Left ventricle myocardium inferior (tissue), 1 donor: ENCODE measurements around the gene PTPRG. TPM values are rescaled to one million over a fixed set of nuclear protein-coding genes. Genes with fewer than 3 reads are reported as not detected.

Experiments
- DNase-seq: peaks from one replicate; pipeline ENCODE4 v3.0.0-alpha.2; 2020
- H3K27ac ChIP-seq: fragments of 200-600 bp; replicated peaks from 2 replicates; pipeline ENCODE4 v1.8.0; 2021
- H3K27me3 ChIP-seq: fragments of 200-600 bp; 2 replicates; pipeline ENCODE4 v1.8.0; 2021; ENCODE audit warnings: low read depth
- H3K36me3 ChIP-seq: fragments of 200-600 bp; 2 replicates; pipeline ENCODE4 v1.8.0; 2021
- H3K4me1 ChIP-seq: fragments of 200-600 bp; 2 replicates; pipeline ENCODE4 v1.8.0; 2021
- H3K4me3 ChIP-seq: fragments of 200-600 bp; 2 replicates; pipeline ENCODE4 v1.8.0; 2021; ENCODE audit warnings: mild to moderate bottlenecking, moderate library complexity
- H3K9me3 ChIP-seq: fragments of 200-600 bp; replicated peaks from 2 replicates; pipeline ENCODE4 v1.8.0; 2021
- intact Hi-C: fragments of 100-400 bp; cut with micrococcal nuclease; formaldehyde crosslinking; loops from one replicate; pipeline ENCODE4 v1.11.0; 2022
- total RNA-seq: library from RNA; stranded (reverse); fragmentation: NEBNext Ultra II Directional; extraction: Animal tissue kit (Norgen Biotek cat#: 25700); gene quantifications from one replicate; pipeline ENCODE4 v1.2.1, GENCODE V29; 2021
- TF ChIP-seq, protein P1 (sequence below): fragments of 200-600 bp; IDR thresholded peaks from 2 replicates; pipeline ENCODE4 v1.8.0; 2021; ENCODE audit warnings: antibody characterized with exemption, mild to moderate bottlenecking, borderline replicate concordance
- donor health status: DM: no; HTN: yes; CAD: no; lungs with severe emphysema.

PTPRG gene
- total RNA-seq, 1 donor from 2014 or later = 29.6 TPM

DNA sequence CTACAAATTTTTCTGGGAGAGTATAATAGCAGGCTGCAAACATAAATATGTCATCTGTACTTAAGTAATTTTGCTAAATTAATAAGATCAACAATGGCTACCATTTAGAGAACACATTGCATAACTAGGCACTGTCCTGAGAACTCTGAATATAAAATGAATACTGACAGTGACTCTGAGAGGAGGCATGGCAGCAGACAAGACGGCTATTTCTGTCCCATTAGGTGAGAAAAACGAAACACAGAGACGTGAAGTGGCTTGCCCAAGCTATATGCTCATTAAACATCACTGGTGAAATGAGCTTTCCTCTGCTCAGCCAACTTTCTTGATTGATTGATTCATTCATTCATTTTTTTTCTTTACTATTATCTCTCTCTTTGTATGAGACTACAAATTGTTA is 384.3 kb downstream of the PTPRG start:
- Histone ChIP-seq H3K4me1 (peaks cover 54% of the 10 kb centered on the region), H3K27me3 (no peaks in the 10 kb centered on the region), H3K27ac (no peak overlapping the region), H3K36me3 (no peaks in the 10 kb centered on the region), H3K4me3 (no peak overlapping the region), H3K9me3 (peaks cover 5% of the 10 kb centered on the region)
- no peak for DNase-seq
- TF ChIP-seq, protein P1, sequence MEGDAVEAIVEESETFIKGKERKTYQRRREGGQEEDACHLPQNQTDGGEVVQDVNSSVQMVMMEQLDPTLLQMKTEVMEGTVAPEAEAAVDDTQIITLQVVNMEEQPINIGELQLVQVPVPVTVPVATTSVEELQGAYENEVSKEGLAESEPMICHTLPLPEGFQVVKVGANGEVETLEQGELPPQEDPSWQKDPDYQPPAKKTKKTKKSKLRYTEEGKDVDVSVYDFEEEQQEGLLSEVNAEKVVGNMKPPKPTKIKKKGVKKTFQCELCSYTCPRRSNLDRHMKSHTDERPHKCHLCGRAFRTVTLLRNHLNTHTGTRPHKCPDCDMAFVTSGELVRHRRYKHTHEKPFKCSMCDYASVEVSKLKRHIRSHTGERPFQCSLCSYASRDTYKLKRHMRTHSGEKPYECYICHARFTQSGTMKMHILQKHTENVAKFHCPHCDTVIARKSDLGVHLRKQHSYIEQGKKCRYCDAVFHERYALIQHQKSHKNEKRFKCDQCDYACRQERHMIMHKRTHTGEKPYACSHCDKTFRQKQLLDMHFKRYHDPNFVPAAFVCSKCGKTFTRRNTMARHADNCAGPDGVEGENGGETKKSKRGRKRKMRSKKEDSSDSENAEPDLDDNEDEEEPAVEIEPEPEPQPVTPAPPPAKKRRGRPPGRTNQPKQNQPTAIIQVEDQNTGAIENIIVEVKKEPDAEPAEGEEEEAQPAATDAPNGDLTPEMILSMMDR = no peak
- intact Hi-C loops = no loop called here

DNA sequence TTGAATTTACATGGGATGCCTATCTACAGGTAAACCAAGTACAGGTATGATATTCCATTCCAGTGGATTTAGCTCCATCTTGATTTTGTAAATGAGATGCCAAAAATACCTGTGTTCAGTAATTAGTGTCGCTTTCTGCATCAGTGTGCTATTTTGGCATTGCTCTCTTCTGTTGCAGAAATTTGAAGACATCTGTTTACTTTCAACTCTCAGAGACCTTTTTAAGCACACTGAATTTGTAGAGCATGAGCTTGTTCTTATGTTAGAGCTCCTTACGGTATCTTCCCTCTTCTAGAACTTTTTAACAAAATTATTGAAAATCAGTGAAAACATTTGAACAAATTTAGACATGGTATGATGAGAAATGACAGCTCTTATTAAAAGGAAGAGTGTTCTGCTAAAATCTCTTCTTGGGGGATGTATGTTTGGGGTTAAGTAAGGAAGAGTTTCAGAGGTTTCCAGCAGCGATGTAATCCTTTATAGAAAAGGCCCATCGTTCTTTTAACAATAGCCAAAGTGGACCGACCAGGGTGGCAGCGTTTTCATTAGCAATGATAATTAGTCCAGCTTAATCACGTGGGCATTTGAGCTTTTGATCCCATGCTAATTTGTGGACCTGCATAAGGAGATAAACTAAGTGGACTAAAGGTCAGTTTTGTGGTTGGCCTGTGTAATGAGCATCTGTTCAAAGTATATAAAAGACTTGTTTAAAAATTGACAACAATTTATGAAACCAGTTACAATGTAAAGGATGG is 385.4 kb downstream of the PTPRG start:
- Histone ChIP-seq H3K27me3 (no peaks in the 10 kb centered on the region), H3K4me1 (peaks cover 62% of the 10 kb centered on the region), H3K9me3 (peaks cover 5% of the 10 kb centered on the region), H3K4me3 (no peak overlapping the region), H3K36me3 (no peaks in the 10 kb centered on the region), H3K27ac (no peak overlapping the region)
- no peak for DNase-seq
- TF ChIP-seq, protein P1 = no peak
- intact Hi-C loops = no loop called here

- Histone ChIP-seq H3K27ac (no peak overlapping the region), H3K27me3 (no peaks in the 10 kb centered on the region), H3K9me3 (peaks cover 4% of the 10 kb centered on the region), H3K36me3 (no peaks in the 10 kb centered on the region), H3K4me1 (peaks cover 70% of the 10 kb centered on the region), H3K4me3 (no peak overlapping the region)
- TF ChIP-seq, protein P1 = no peak
- no peak for DNase-seq
- intact Hi-C loops = no loop called here
Observed at GRCh38 chr3:61947456-61947855, 386.1 kb downstream of the PTPRG start.

DNA sequence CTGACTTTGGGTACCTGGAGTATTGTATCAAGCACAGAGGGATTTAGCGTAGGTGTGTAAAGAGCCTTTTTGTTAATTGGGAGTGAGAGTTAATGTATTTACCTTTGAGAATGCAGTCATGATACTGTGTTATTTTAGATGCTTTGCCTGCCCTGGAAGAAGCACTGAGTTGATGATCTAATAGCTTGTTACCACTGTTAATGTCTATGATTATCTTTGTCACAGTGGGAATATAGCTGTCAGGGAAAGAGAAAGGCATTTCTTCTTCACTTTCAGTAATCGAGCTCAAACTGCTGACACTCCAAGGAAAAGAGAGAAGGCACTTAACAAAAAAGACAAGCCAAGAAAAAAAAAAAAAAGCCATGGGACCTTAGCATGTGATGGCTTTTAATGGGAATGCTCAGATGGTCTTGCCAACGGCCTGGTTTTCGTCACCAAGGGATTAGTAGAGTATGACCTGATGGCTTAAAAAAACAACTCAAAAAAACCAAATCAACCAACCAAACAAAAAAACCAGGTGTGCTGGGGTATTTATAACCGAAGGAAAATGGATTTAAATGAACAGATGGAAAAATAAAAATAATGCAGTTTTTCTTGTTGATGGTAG is 387.4 kb downstream of the PTPRG start:
- no peak overlapping the region for H3K27ac ChIP-seq

GRCh38 chr3:61954097-61954540 is 392.7 kb downstream of the PTPRG start:
- intact Hi-C loops = no loop called here

More for the DNA sequence above, 387.4 kb downstream of the PTPRG start:
- Histone ChIP-seq H3K9me3 (no peaks in the 10 kb centered on the region), H3K27me3 (no peaks in the 10 kb centered on the region), H3K4me1 (peaks cover 82% of the 10 kb centered on the region), H3K4me3 (no peak overlapping the region), H3K36me3 (no peaks in the 10 kb centered on the region)
- intact Hi-C loops = no loop called here
- no peak for DNase-seq
- TF ChIP-seq, protein P1 = no peak

More at GRCh38 chr3:61954097-61954540, 392.7 kb downstream of the PTPRG start:
- no peak for DNase-seq
- no peaks in the 10 kb centered on the region for H3K27me3 ChIP-seq
- no peak overlapping the region for H3K4me3 ChIP-seq
- peaks cover 77% of the 10 kb centered on the region for H3K4me1 ChIP-seq
- no peaks in the 10 kb centered on the region for H3K9me3 ChIP-seq
- H3K27ac ChIP-seq = no peak overlapping the region
- H3K36me3 ChIP-seq = no peaks in the 10 kb centered on the region
- TF ChIP-seq, protein P1 = no peak
